Lung (tissue), 12 donors: ENCODE results near the gene NRBP1. TPM values are rescaled to one million over a fixed set of nuclear protein-coding genes. Genes with fewer than 3 reads are reported as not detected.

Source experiments
- ATAC-seq: fragments of 200-7000 bp; cut with Tn5 transposase; one replicate; pipeline ENCODE4 v1.9.1; 2020; ENCODE audit warnings: moderate number of reproducible peaks; ENCODE audit not compliant: insufficient read depth, low FRiP score
- DNase-seq, 3 donors: peaks; one replicate each; pipeline ENCODE4 v3.0.0-alpha.2; 2013 to 2017
- H3K27ac ChIP-seq, 2 donors: one replicate each; pipeline ENCODE4 v1.5.1; 2013; ENCODE audit warnings: mild to moderate bottlenecking in 2 of 2, moderate library complexity in 2 of 2, control low read depth in 1 of 2, inconsistent platforms in 1 of 2, low read depth in 1 of 2, low read length in 1 of 2
- H3K27me3 ChIP-seq, 3 donors: one replicate each; pipeline ENCODE4 v1.5.1; 2013; ENCODE audit warnings: low read length in 2 of 3; ENCODE audit not compliant: control insufficient read depth in 3 of 3, insufficient read depth in 3 of 3
- H3K36me3 ChIP-seq, 4 donors: one replicate each; pipeline ENCODE4 v1.5.1; 2013; ENCODE audit warnings: low read length in 4 of 4, mild to moderate bottlenecking in 1 of 4, moderate library complexity in 1 of 4; ENCODE audit not compliant: control insufficient read depth in 4 of 4, insufficient read depth in 4 of 4
- H3K4me1 ChIP-seq, 5 donors: one replicate each; pipeline ENCODE4 v1.5.1; 2013; ENCODE audit warnings: low read length in 5 of 5, mild to moderate bottlenecking in 2 of 5, moderate library complexity in 1 of 5; ENCODE audit not compliant: control insufficient read depth in 5 of 5, insufficient read depth in 5 of 5
- H3K4me3 ChIP-seq: one replicate; pipeline ENCODE4 v1.5.1; 2013; ENCODE audit warnings: mild to moderate bottlenecking, control low read depth, moderate library complexity
- H3K9ac ChIP-seq, 2 donors: one replicate each; pipeline ENCODE4 v1.5.1; 2013; ENCODE audit warnings: low read length in 2 of 2, control low read depth in 1 of 2; ENCODE audit not compliant: insufficient read depth in 1 of 2
- H3K9me3 ChIP-seq, 4 donors: one replicate each; pipeline ENCODE4 v1.5.1; 2013; ENCODE audit warnings: low read length in 3 of 4, mild to moderate bottlenecking in 1 of 4, moderate library complexity in 1 of 4; ENCODE audit not compliant: control insufficient read depth in 4 of 4, insufficient read depth in 3 of 4
- WGBS, 2 donors: extraction: QIAGEN DNeasy Blood & Tissue Kit; methylation state at CpG; one replicate each; pipeline ENCODE4 v1.1.7; 2013; 5-methylcytosine and 5-hydroxymethylcytosine counted together
- polyA plus RNA-seq, 2 donors: library from polyadenylated mRNA; stranded (reverse); fragments of 200-250 nt; gene quantifications; one replicate each; pipeline ENCODE4 v1.2.1, GENCODE V29; 2013
- total RNA-seq, 2 donors: library from RNA; depleted of rRNA in 1 of 2; stranded (reverse); fragments of >200 nt in 1 of 2; gene quantifications; one replicate each; pipeline ENCODE4 v1.2.1, GENCODE V29; 2014 to 2021
- TF ChIP-seq, protein P1 (sequence below): IDR thresholded peaks from 2 replicates; pipeline ENCODE4 v1.5.1; 2012; ENCODE audit warnings: mild to moderate bottlenecking; ENCODE audit errors: control extremely low read depth, extremely low read depth
- donor health status: control.
- donor health status: control.
- donor health status: Bipolar disorder and iron deficiency.
- donor health status: healthy.
- donor health status: DM: yes; HTN: yes; CAD: no.

NRBP1 gene
- total and polyA plus RNA-seq, 4 donors = 46.8 to 93.6 (median 79.9) TPM

- TF ChIP-seq, protein P1, sequence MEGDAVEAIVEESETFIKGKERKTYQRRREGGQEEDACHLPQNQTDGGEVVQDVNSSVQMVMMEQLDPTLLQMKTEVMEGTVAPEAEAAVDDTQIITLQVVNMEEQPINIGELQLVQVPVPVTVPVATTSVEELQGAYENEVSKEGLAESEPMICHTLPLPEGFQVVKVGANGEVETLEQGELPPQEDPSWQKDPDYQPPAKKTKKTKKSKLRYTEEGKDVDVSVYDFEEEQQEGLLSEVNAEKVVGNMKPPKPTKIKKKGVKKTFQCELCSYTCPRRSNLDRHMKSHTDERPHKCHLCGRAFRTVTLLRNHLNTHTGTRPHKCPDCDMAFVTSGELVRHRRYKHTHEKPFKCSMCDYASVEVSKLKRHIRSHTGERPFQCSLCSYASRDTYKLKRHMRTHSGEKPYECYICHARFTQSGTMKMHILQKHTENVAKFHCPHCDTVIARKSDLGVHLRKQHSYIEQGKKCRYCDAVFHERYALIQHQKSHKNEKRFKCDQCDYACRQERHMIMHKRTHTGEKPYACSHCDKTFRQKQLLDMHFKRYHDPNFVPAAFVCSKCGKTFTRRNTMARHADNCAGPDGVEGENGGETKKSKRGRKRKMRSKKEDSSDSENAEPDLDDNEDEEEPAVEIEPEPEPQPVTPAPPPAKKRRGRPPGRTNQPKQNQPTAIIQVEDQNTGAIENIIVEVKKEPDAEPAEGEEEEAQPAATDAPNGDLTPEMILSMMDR = no peak
- H3K9ac ChIP-seq = no peak overlapping the region
- no peak overlapping the region for H3K27ac ChIP-seq
- no peak for ATAC-seq
- no peaks in the 10 kb centered on the region for H3K9me3 ChIP-seq
- peaks cover 0 to 6% (median 4%) of the 10 kb centered on the region in 4 donors for H3K36me3 ChIP-seq
- no peaks in the 10 kb centered on the region for H3K27me3 ChIP-seq
- DNase-seq = no peak
- no peaks in the 10 kb centered on the region for H3K4me1 ChIP-seq
- no peak overlapping the region for H3K4me3 ChIP-seq
- WGBS, 2 donors = 94 to 95% methylated on average over 9 of the region's 9 CpGs
These were observed 37.4 kb upstream of the NRBP1 start for GRCh38 chr2:27390822-27391679.

DNA sequence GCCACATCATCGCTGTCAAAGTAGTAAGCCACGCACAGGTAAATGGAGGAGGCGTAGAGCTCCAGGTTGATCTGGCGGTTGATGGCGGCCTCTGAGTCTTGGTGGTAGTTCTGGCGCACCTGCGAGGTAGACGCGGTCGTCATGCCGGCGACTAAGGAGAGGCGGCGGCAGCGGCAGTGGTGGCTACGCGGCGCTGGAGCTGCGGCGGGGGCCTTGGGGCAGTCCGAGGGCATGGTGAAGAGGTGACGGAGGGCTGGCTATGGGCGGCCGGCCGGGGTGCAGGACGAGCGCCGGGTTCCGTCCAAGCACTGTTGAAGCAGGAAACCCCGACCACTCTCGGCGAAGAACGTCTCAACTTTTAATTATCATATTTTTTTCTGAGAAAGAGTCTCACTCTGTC is 35.2 kb upstream of the NRBP1 start:
- H3K4me3 ChIP-seq = no peak overlapping the region
- H3K9me3 ChIP-seq = no peaks in the 10 kb centered on the region
- no peak overlapping the region for H3K27ac ChIP-seq
- no peaks in the 10 kb centered on the region for H3K4me1 ChIP-seq
- no peak for DNase-seq
- no peaks in the 10 kb centered on the region for H3K27me3 ChIP-seq
- no peak overlapping the region for H3K9ac ChIP-seq
- no peak for ATAC-seq
- H3K36me3 ChIP-seq = peaks cover 0 to 4% (median 4%) of the 10 kb centered on the region in 4 donors
- TF ChIP-seq, protein P1 = no peak
- 98% methylated on average over 33 of the region's 33 CpGs for WGBS, 2 donors

DNA sequence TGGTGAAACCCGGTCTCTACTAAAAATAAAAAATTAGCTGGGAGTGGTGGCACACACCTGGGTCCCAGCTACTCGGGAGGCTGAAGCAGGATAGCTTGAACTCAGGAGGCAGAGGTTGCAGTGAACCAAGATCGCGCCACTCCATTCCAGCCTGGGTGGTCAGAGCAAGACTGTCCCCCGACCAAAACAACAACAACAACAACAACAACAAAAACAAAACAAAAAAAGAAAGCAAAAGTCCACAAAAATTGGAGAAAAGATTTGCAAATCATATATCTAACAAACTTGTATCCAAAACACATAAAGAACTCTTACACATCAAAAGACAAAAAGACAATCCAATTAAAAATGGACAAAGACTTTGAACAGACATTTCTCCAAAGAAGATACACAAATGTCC is 29.5 kb upstream of the NRBP1 start:
- ATAC-seq (no peak), DNase-seq (no peak)
- no peaks in the 10 kb centered on the region for H3K9me3 ChIP-seq
- TF ChIP-seq, protein P1 = no peak
- peaks cover 0 to 3% (median 0%) of the 10 kb centered on the region in 5 donors for H3K4me1 ChIP-seq
- peaks cover 0 to 3% (median 1%) of the 10 kb centered on the region in 4 donors for H3K36me3 ChIP-seq
- H3K27ac ChIP-seq = no peak overlapping the region
- 94 to 96% methylated on average over 5 of the region's 5 CpGs for WGBS, 2 donors
- no peaks in the 10 kb centered on the region for H3K27me3 ChIP-seq
- H3K4me3 ChIP-seq = no peak overlapping the region
- no peak overlapping the region for H3K9ac ChIP-seq
